ENCODE measurements around the gene DET1. TPM values are rescaled to one million over a fixed set of nuclear protein-coding genes. Genes with fewer than 3 reads are reported as not detected.

Gene DET1
- total RNA-seq, 3 donors from 2014 or later (not counting 1 experiment from before 2014, with no cell fraction given), result 3.9 to 5.8 (median 5.2) TPM

GRCh38 chr15:88539441-88539840 is 7.0 kb downstream of the DET1 start:
- no peaks in the 10 kb centered on the region for H3K27me3 Mint-ChIP-seq (ENCODE audit: low read depth in 2 of 2)
- H3K36me3 Mint-ChIP-seq, result no peaks in the 10 kb centered on the region
- Histone ChIP-seq H3K4me3 (ENCODE audit: low read length) (no peak overlapping the region), H3K27ac (ENCODE audit: low read length) (no peak overlapping the region), H3K4me1 (ENCODE audit: control insufficient read depth, insufficient read depth, low read length) (no peaks in the 10 kb centered on the region), H3K36me3 (ENCODE audit: control insufficient read depth, insufficient read depth, low read length) (no peaks in the 10 kb centered on the region), H3K27me3 (ENCODE audit: control insufficient read depth, insufficient read depth, low read length) (no peaks in the 10 kb centered on the region), H3K9me3 (ENCODE audit: control insufficient read depth, insufficient read depth, low read length) (no peaks in the 10 kb centered on the region)
- ATAC-seq (no peak), DNase-seq (no peak)
- no peak overlapping the region for H3K4me3 Mint-ChIP-seq
- no peak overlapping the region for H3K27ac Mint-ChIP-seq
- no peaks in the 10 kb centered on the region for H3K4me1 Mint-ChIP-seq
- TF ChIP-seq, protein P1, sequence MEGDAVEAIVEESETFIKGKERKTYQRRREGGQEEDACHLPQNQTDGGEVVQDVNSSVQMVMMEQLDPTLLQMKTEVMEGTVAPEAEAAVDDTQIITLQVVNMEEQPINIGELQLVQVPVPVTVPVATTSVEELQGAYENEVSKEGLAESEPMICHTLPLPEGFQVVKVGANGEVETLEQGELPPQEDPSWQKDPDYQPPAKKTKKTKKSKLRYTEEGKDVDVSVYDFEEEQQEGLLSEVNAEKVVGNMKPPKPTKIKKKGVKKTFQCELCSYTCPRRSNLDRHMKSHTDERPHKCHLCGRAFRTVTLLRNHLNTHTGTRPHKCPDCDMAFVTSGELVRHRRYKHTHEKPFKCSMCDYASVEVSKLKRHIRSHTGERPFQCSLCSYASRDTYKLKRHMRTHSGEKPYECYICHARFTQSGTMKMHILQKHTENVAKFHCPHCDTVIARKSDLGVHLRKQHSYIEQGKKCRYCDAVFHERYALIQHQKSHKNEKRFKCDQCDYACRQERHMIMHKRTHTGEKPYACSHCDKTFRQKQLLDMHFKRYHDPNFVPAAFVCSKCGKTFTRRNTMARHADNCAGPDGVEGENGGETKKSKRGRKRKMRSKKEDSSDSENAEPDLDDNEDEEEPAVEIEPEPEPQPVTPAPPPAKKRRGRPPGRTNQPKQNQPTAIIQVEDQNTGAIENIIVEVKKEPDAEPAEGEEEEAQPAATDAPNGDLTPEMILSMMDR (IDR thresholded peaks at IDR 0.05), result no peak
- WGBS (ENCODE audit: insufficient coverage), result 97% methylated on average over 4 of the region's 4 CpGs
- intact Hi-C loops (cut with micrococcal nuclease), result no loop called here
- no peaks in the 10 kb centered on the region for H3K9me3 Mint-ChIP-seq

- intact Hi-C loops (cut with micrococcal nuclease), result no loop called here
- Histone ChIP-seq H3K27ac (ENCODE audit: low read length) (no peak overlapping the region), H3K36me3 (ENCODE audit: control insufficient read depth, insufficient read depth, low read length) (no peaks in the 10 kb centered on the region), H3K4me1 (ENCODE audit: control insufficient read depth, insufficient read depth, low read length) (no peaks in the 10 kb centered on the region), H3K4me3 (ENCODE audit: low read length) (no peak overlapping the region), H3K9me3 (ENCODE audit: control insufficient read depth, insufficient read depth, low read length) (no peaks in the 10 kb centered on the region), H3K27me3 (ENCODE audit: control insufficient read depth, insufficient read depth, low read length) (no peaks in the 10 kb centered on the region)
- no peak overlapping the region for H3K27ac Mint-ChIP-seq
- TF ChIP-seq, protein P1 (IDR thresholded peaks at IDR 0.05), result no peak
- H3K9me3 Mint-ChIP-seq, result no peaks in the 10 kb centered on the region
- no peaks in the 10 kb centered on the region for H3K4me1 Mint-ChIP-seq
- H3K36me3 Mint-ChIP-seq, result no peaks in the 10 kb centered on the region
- DNase-seq (no peak), ATAC-seq (no peak)
- H3K27me3 Mint-ChIP-seq (ENCODE audit: low read depth in 2 of 2), result no peaks in the 10 kb centered on the region
- 90% methylated on average over 8 of the region's 9 CpGs for WGBS (ENCODE audit: insufficient coverage)
- no peak overlapping the region for H3K4me3 Mint-ChIP-seq
Observed at GRCh38 chr15:88538972-88539371, 7.5 kb downstream of the DET1 start.

DNA sequence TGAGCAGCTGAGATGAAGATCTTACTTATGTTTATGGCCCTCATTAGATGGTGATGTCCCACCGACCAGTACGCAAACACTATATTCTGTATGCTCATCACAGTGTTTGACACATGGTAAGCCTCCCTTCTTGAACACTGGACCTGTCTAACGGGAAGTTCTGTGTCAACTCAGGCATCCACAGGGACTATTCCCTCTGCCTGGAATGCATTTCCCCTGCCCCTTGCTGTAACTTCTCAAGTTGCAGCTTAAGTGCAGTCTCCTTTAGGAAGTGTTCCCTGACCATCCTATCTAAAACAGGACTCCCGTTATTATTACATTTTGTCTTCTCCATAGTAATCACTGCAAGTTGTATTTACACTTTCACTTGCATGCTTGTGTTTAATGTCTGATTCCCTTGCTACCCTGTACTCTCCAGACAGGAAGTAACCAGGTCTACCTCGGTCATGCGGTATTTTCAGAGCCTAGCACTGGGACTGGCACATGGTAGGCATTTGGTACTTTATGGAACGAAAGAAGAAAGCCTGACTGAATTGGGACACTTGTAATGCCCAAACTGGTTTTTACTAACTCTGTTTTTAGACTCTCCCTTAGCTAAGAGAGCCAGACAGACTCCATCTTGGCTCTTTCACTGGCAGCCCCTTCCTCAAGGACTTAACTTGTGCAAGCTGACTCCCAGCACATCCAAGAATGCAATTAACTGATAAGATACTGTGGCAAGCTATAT is 8.7 kb downstream of the DET1 start:
- WGBS (ENCODE audit: insufficient coverage), result 93% methylated on average over 7 of the region's 7 CpGs
- H3K4me3 Mint-ChIP-seq, result no peak overlapping the region
- Histone ChIP-seq H3K4me1 (ENCODE audit: control insufficient read depth, insufficient read depth, low read length) (no peaks in the 10 kb centered on the region), H3K4me3 (ENCODE audit: low read length) (no peak overlapping the region), H3K27ac (ENCODE audit: low read length) (no peak overlapping the region), H3K27me3 (ENCODE audit: control insufficient read depth, insufficient read depth, low read length) (no peaks in the 10 kb centered on the region), H3K36me3 (ENCODE audit: control insufficient read depth, insufficient read depth, low read length) (no peaks in the 10 kb centered on the region), H3K9me3 (ENCODE audit: control insufficient read depth, insufficient read depth, low read length) (no peaks in the 10 kb centered on the region)
- no peak for ATAC-seq
- no peak for DNase-seq
- H3K4me1 Mint-ChIP-seq, result no peaks in the 10 kb centered on the region
- no peaks in the 10 kb centered on the region for H3K27me3 Mint-ChIP-seq (ENCODE audit: low read depth in 2 of 2)
- no peaks in the 10 kb centered on the region for H3K9me3 Mint-ChIP-seq
- H3K27ac Mint-ChIP-seq, result no peak overlapping the region
- no peaks in the 10 kb centered on the region for H3K36me3 Mint-ChIP-seq
- intact Hi-C loops (cut with micrococcal nuclease), result no loop called here
- TF ChIP-seq, protein P1 (IDR thresholded peaks at IDR 0.05), result no peak

All from natural killer cell (primary cell).